Measurements from ENCODE around the gene C1orf35. TPM values are rescaled to one million over a fixed set of nuclear protein-coding genes. Genes with fewer than 3 reads are reported as not detected.

Gene C1orf35
- total RNA-seq, 1 experiment from 2014 or later = 63.3 TPM

- H3K27ac ChIP-seq (ENCODE audit: low read length) = peak overlapping the region; percentile 31
- H3K4me1 ChIP-seq (ENCODE audit: insufficient read depth, low read length) = peaks cover 31% of the 10 kb centered on the region
- H3K9me3 ChIP-seq (ENCODE audit: low read length) = no peaks in the 10 kb centered on the region
- H3K79me2 ChIP-seq (ENCODE audit: low read length) = peaks cover 77% of the 10 kb centered on the region
- peak overlapping the region; percentile 85 for H2AFZ ChIP-seq (ENCODE audit: low read length)
- ChIA-PET POLR2A (ENCODE audit: unreplicated experiment) (interaction anchor here (0.6 kb wide), 2 partner anchors 12 to 77 kb away, joined by 4 to 7 read pairs; no protein-coding TSS in a partner anchor), CTCF (interaction anchor here (0.6 to 1.6 kb wide), 3 partner anchors 20 to 91 kb away, joined by 3 to 7 read pairs (median 4); no protein-coding TSS in a partner anchor)
- H3F3A ChIP-seq (ENCODE audit: low read length, unreplicated experiment) = no peaks in the 10 kb centered on the region
- DNase-seq (peak; percentile 44), ATAC-seq (peak; percentile 16)
- H3K9ac ChIP-seq (ENCODE audit: low read length) = peak overlapping the region; percentile 96
- no peaks in the 10 kb centered on the region for H3K27me3 ChIP-seq (ENCODE audit: low read length)
- intact Hi-C loops (cut with micrococcal nuclease) = loop anchor here (1.0 to 10.0 kb wide), 4 partner anchors 21 to 317 kb away; partner anchors contain the start of genes C1orf35 and GUK1
- peaks cover 22% of the 10 kb centered on the region; the same call in 1 of the 2 replicates for H3K36me3 ChIP-seq (ENCODE audit: low read depth, low read length)
- H4K20me1 ChIP-seq (ENCODE audit: low read length) = peaks cover 38% of the 10 kb centered on the region
- peak overlapping the region; percentile 93 for H3K4me2 ChIP-seq (ENCODE audit: low read length)
- TF ChIP-seq EZH2 (IDR thresholded peaks at IDR 0.05; ENCODE audit: low read length, unreplicated experiment) = no peak
- TF ChIP-seq EZH2phosphoT487 (IDR thresholded peaks at IDR 0.05; ENCODE audit: borderline replicate concordance, low read length) = no peak
- no peak for TF ChIP-seq CTCF (conservative IDR thresholded peaks at IDR 0.05; ENCODE audit: low read depth, low read length)
- peak overlapping the region; percentile 80 for H3K4me3 ChIP-seq (ENCODE audit: low read length)
- TSS peak; percentile 15 for BruUV-seq (replicated peaks)
- H3K9me2 ChIP-seq (replicated peaks; ENCODE audit: low read length) = no peaks in the 10 kb centered on the region
Measured at GRCh38 chr1:228081578-228082213, 21.4 kb downstream of the C1orf35 start.

GRCh38 chr1:228081144-228081543 lies 22.0 kb downstream of the C1orf35 start:
- Histone ChIP-seq H3K4me2 (ENCODE audit: low read length) (peak overlapping the region; percentile 93), H3K9me3 (ENCODE audit: low read length) (no peaks in the 10 kb centered on the region), H3F3A (ENCODE audit: low read length, unreplicated experiment) (no peaks in the 10 kb centered on the region), H3K9ac (ENCODE audit: low read length) (peak overlapping the region; percentile 96), H3K27ac (ENCODE audit: low read length) (no peak overlapping the region), H3K79me2 (ENCODE audit: low read length) (peaks cover 71% of the 10 kb centered on the region), H2AFZ (ENCODE audit: low read length) (no peak overlapping the region; the same call in 1 of the 2 replicates), H3K9me2 (replicated peaks; ENCODE audit: low read length) (no peaks in the 10 kb centered on the region), H3K4me3 (ENCODE audit: low read length) (peak overlapping the region; percentile 80), H4K20me1 (ENCODE audit: low read length) (peaks cover 32% of the 10 kb centered on the region), H3K4me1 (ENCODE audit: insufficient read depth, low read length) (peaks cover 25% of the 10 kb centered on the region), H3K27me3 (ENCODE audit: low read length) (no peaks in the 10 kb centered on the region), H3K36me3 (ENCODE audit: low read depth, low read length) (peaks cover 22% of the 10 kb centered on the region; the same call in 1 of the 2 replicates)
- ATAC-seq (no peak), DNase-seq (no peak)
- POLR2A ChIA-PET (ENCODE audit: unreplicated experiment) = no interaction called here
- TF ChIP-seq EZH2phosphoT487 (IDR thresholded peaks at IDR 0.05; ENCODE audit: borderline replicate concordance, low read length) (no peak), EZH2 (IDR thresholded peaks at IDR 0.05; ENCODE audit: low read length, unreplicated experiment) (no peak), CTCF (conservative IDR thresholded peaks at IDR 0.05; ENCODE audit: low read depth, low read length) (no peak)
- CTCF ChIA-PET = interaction anchor here (0.6 to 1.6 kb wide), 2 partner anchors 82 to 91 kb away, joined by 4 to 7 read pairs; no protein-coding TSS in a partner anchor
- no TSS peak for BruUV-seq (replicated peaks)
- intact Hi-C loops (cut with micrococcal nuclease) = loop anchor here (10.0 kb wide), 1 partner anchor 316 kb away; no protein-coding TSS in a partner anchor

All from PC-3 (cell line).